Activated naive CD4-positive, alpha-beta T cell treated with anti-CD3 and anti-CD28 coated beads, Interleukin-2, amount 50 U/mL, for 16 hours (primary cell): ENCODE results near the gene GSTM4.
"Not testable (repeated sequence)": the region's sequence is repeated elsewhere in the genome, so short reads cannot be mapped to it uniquely, and the experiment has no call there.

Experiments used
- DNase-seq: peaks from one replicate; pipeline ENCODE4 v3.0.0-alpha.2; 2020

The GSTM4 gene

GRCh38 chr1:109639841-109640184, 16.1 kb upstream of the GSTM4 start:
- no peak for DNase-seq

- DNase-seq: peak; percentile 91
Measured at GRCh38 chr1:109640285-109640865, 15.5 kb upstream of the GSTM4 start.

- DNase-seq: no peak
Measured at GRCh38 chr1:109641078-109641740, 14.7 kb upstream of the GSTM4 start.

GRCh38 chr1:109641861-109642260, 14.0 kb upstream of the GSTM4 start:
- no peak for DNase-seq

GRCh38 chr1:109642626-109643025, 13.3 kb upstream of the GSTM4 start:
- DNase-seq: no peak

- DNase-seq: peak; percentile 90
Measured at GRCh38 chr1:109643385-109644230, 12.3 kb upstream of the GSTM4 start.

GRCh38 chr1:109644670-109645069, 11.2 kb upstream of the GSTM4 start:
- DNase-seq: no peak

GRCh38 chr1:109649491-109649914, 6.4 kb upstream of the GSTM4 start:
- DNase-seq: no peak

GRCh38 chr1:109650609-109651008, 5.3 kb upstream of the GSTM4 start:
- DNase-seq: no peak

GRCh38 chr1:109652402-109652801, 3.5 kb upstream of the GSTM4 start:
- DNase-seq: no peak

- no peak for DNase-seq
Measured at GRCh38 chr1:109653306-109653705, 2.6 kb upstream of the GSTM4 start.

- DNase-seq: no peak
Measured at GRCh38 chr1:109654519-109654918, 1.4 kb upstream of the GSTM4 start.

- DNase-seq: no peak
Measured at GRCh38 chr1:109657395-109657794, 1.5 kb downstream of the GSTM4 start.

GRCh38 chr1:109657970-109658369, 2.1 kb downstream of the GSTM4 start:
- DNase-seq: no peak

GRCh38 chr1:109658533-109659042, 2.7 kb downstream of the GSTM4 start:
- no peak for DNase-seq

GRCh38 chr1:109659145-109659544, 3.2 kb downstream of the GSTM4 start:
- DNase-seq: no peak

- no peak for DNase-seq
Measured at GRCh38 chr1:109659997-109660690, 4.2 kb downstream of the GSTM4 start.

- DNase-seq: not testable (repeated sequence)
Measured at GRCh38 chr1:109660691-109661026, 4.8 kb downstream of the GSTM4 start.

- DNase-seq: no peak
Measured at GRCh38 chr1:109661391-109661790, 5.5 kb downstream of the GSTM4 start.

- no peak for DNase-seq
Measured at GRCh38 chr1:109664671-109665070, 8.8 kb downstream of the GSTM4 start.

GRCh38 chr1:109667452-109668122, 11.7 kb downstream of the GSTM4 start, which contains the start of gene GSTM2:
Gene GSTM2 (plus strand): TSS chr1:109668057. CDS start chr1:109668116, 59 bp downstream.
- DNase-seq: peak; percentile 91

GRCh38 chr1:109668123-109668775, 12.3 kb downstream of the GSTM4 start:
- no peak for DNase-seq
